Keratinocyte (primary cell): ENCODE data around the gene RIPOR2. TPM values are rescaled to one million over a fixed set of nuclear protein-coding genes. Genes with fewer than 3 reads are reported as not detected.

Source experiments
- DNase-seq: peaks from one replicate; pipeline ENCODE4 v3.0.0-alpha.2; 2011; ENCODE audit warnings: low read depth, missing footprints, low spot score
- FAIRE-seq: peaks from 2 replicates; lab custom pipeline; 2011; peaks lifted over from hg19 to GRCh38; lab: Jason Lieb, UNC
- H2AFZ ChIP-seq: 2 replicates; pipeline ENCODE4 v1.6.0; 2012; ENCODE audit warnings: low read length, control low read depth, inconsistent platforms; ENCODE audit not compliant: control insufficient read depth
- H3K27ac ChIP-seq: 2 replicates; pipeline ENCODE4 v1.5.1; 2011; ENCODE audit warnings: low read length; ENCODE audit not compliant: control insufficient read depth, insufficient read depth
- H3K27me3 ChIP-seq: 3 replicates; pipeline ENCODE4 v1.6.0; 2011; ENCODE audit warnings: low read length; ENCODE audit not compliant: control insufficient read depth, insufficient read depth; ENCODE audit errors: extremely low read depth
- H3K36me3 ChIP-seq, 2 experiments: 2 replicates in 1 of 2; 3 replicates in 1 of 2; pipeline ENCODE4 v1.5.1; 2011; ENCODE audit warnings: low read length in 2 of 2, mild to moderate bottlenecking in 1 of 2; ENCODE audit not compliant: control insufficient read depth in 2 of 2, insufficient read depth in 2 of 2; ENCODE audit errors: extremely low read depth in 1 of 2
- H3K4me1 ChIP-seq: 3 replicates; pipeline ENCODE4 v1.5.1; 2011; ENCODE audit warnings: low read length; ENCODE audit not compliant: control insufficient read depth, insufficient read depth; ENCODE audit errors: extremely low read depth
- H3K4me2 ChIP-seq: 3 replicates; pipeline ENCODE4 v1.6.0; 2011; ENCODE audit warnings: low read depth, low read length; ENCODE audit not compliant: control insufficient read depth, insufficient read depth; ENCODE audit errors: extremely low read depth
- H3K4me3 ChIP-seq, 3 experiments: fragments of 200-600 bp in 1 of 3; sonication (generic) in 1 of 3; 2 replicates in 2 of 3; 3 replicates in 1 of 3; pipeline ENCODE4 v1.5.1; 2011 to 2016; ENCODE audit warnings: low read length in 3 of 3, mild to moderate bottlenecking in 3 of 3, control low read depth in 2 of 3, inconsistent platforms in 1 of 3, low read depth in 1 of 3, mixed read lengths in 1 of 3, mixed run types in 1 of 3, moderate library complexity in 1 of 3; ENCODE audit not compliant: control insufficient read depth in 2 of 3, insufficient read depth in 2 of 3; ENCODE audit errors: extremely low read depth in 1 of 3
- H3K79me2 ChIP-seq: 2 replicates; pipeline ENCODE4 v1.6.0; 2012; ENCODE audit warnings: low read length; ENCODE audit not compliant: control insufficient read depth, insufficient read depth
- H3K9ac ChIP-seq: 3 replicates; pipeline ENCODE4 v1.6.0; 2011; ENCODE audit warnings: low read length; ENCODE audit not compliant: control insufficient read depth, insufficient read depth; ENCODE audit errors: extremely low read depth
- H3K9me1 ChIP-seq: 3 replicates; pipeline ENCODE4 v1.6.0; 2011; ENCODE audit warnings: low read length; ENCODE audit not compliant: control insufficient read depth, insufficient read depth; ENCODE audit errors: extremely low read depth
- H3K9me3 ChIP-seq: 2 replicates; pipeline ENCODE4 v1.5.1; 2012; ENCODE audit warnings: low read depth, low read length; ENCODE audit not compliant: control insufficient read depth
- H4K20me1 ChIP-seq: 3 replicates; pipeline ENCODE4 v1.6.0; 2011; ENCODE audit warnings: low read length; ENCODE audit not compliant: control insufficient read depth, insufficient read depth; ENCODE audit errors: extremely low read depth
- EZH2 ChIP-seq: IDR thresholded peaks from one replicate; pipeline ENCODE4 v1.6.1; 2012; ENCODE audit warnings: inconsistent platforms, mild to moderate bottlenecking, low read length, moderate library complexity
- dilution Hi-C: fragments of 300-500 bp; cut with MboI; formaldehyde crosslinking; loops from one replicate; pipeline ENCODE4 v1.7.0; 2020; ENCODE audit warnings: low sequenced_read_pairs; ENCODE audit not compliant: extremely low pct_ligation_motif_present
- polyA plus RNA-seq, 5 experiments: library from polyadenylated mRNA; depleted of rRNA in 3 of 5; stranded (reverse) in 3 of 5; stranded (forward) in 1 of 5; unstranded in 1 of 5; fragments of >200 nt; gene quantifications; 1 replicate in 1 of 5; 2 replicates in 3 of 5; 3 replicates in 1 of 5; pipeline versions ENCODE4 v1.2.1 to v1.2.3, GENCODE V29; 2011 to 2012; ENCODE audit warnings: missing spikeins in 2 of 5, low read depth in 1 of 5, low replicate concordance in 1 of 5
- TF ChIP-seq, protein P1 (sequence below), 3 experiments: IDR thresholded peaks in 1 of 3; conservative IDR thresholded peaks in 1 of 3; optimal IDR thresholded peaks in 1 of 3; 2 replicates in 2 of 3; 3 replicates in 1 of 3; pipeline versions ENCODE3 to v1.5.1; 2011; ENCODE audit warnings: low read length in 3 of 3, mild to moderate bottlenecking in 3 of 3, moderate library complexity in 2 of 3, control low read depth in 1 of 3, inconsistent platforms in 1 of 3; ENCODE audit not compliant: insufficient read depth in 2 of 3; ENCODE audit errors: extremely low read depth in 1 of 3

RIPOR2 gene
- polyA plus RNA-seq, 1 donor (not counting 4 experiments of a cell fraction or from before 2014, with no cell fraction given) = 0.07 TPM

DNA sequence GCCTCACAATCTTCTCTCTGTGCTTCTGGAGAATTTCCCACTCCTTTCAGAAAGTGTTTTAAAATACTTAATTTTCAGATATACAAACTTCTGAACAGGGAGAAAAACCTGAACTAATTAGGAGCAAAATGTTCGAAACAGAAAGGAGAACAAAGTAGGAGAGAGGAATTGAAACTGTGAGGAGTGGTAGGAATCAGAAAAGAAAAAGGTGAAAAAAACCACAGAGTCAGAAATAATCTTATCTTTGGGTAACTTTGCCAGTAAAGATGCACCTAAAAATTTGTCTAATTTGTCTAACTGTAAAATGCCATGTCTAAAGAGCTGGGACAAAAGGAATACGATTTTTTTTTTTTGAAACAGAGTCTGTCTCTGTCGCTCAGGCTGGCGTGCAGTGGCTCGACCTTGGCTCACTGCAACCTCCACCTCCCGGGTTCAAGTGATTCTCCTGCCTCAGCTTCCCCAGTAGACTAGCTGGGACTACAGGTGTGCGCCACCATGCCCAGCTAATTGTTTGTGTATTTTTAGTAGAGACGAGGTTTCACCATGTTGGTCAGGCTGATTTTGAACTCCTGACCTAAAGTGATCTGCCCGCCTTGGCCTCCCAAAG lies 4.7 kb upstream of the RIPOR2 start:
- Histone ChIP-seq H3K79me2 (no peaks in the 10 kb centered on the region), H3K9me1 (no peaks in the 10 kb centered on the region), H4K20me1 (no peaks in the 10 kb centered on the region), H3K4me3 (no peak overlapping the region), H3K4me2 (no peak overlapping the region), H3K27ac (no peak overlapping the region), H3K9ac (no peak overlapping the region), H3K4me1 (no peaks in the 10 kb centered on the region), H3K36me3 (no peaks in the 10 kb centered on the region), H3K27me3 (no peaks in the 10 kb centered on the region), H3K9me3 (no peaks in the 10 kb centered on the region), H2AFZ (no peak overlapping the region)
- no peak for FAIRE-seq
- dilution Hi-C loops = no loop called here
- TF ChIP-seq, protein P1, sequence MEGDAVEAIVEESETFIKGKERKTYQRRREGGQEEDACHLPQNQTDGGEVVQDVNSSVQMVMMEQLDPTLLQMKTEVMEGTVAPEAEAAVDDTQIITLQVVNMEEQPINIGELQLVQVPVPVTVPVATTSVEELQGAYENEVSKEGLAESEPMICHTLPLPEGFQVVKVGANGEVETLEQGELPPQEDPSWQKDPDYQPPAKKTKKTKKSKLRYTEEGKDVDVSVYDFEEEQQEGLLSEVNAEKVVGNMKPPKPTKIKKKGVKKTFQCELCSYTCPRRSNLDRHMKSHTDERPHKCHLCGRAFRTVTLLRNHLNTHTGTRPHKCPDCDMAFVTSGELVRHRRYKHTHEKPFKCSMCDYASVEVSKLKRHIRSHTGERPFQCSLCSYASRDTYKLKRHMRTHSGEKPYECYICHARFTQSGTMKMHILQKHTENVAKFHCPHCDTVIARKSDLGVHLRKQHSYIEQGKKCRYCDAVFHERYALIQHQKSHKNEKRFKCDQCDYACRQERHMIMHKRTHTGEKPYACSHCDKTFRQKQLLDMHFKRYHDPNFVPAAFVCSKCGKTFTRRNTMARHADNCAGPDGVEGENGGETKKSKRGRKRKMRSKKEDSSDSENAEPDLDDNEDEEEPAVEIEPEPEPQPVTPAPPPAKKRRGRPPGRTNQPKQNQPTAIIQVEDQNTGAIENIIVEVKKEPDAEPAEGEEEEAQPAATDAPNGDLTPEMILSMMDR (optimal IDR thresholded peaks at IDR 0.05 in 1 of 3, IDR thresholded peaks at IDR 0.05 in 1 of 3, conservative IDR thresholded peaks at IDR 0.05 in 1 of 3; ENCODE audit: extremely low read depth in 1 of 3, insufficient read depth in 2 of 3, low read length in 3 of 3) = no peak
- no peak for TF ChIP-seq EZH2
- no peak for DNase-seq

DNA sequence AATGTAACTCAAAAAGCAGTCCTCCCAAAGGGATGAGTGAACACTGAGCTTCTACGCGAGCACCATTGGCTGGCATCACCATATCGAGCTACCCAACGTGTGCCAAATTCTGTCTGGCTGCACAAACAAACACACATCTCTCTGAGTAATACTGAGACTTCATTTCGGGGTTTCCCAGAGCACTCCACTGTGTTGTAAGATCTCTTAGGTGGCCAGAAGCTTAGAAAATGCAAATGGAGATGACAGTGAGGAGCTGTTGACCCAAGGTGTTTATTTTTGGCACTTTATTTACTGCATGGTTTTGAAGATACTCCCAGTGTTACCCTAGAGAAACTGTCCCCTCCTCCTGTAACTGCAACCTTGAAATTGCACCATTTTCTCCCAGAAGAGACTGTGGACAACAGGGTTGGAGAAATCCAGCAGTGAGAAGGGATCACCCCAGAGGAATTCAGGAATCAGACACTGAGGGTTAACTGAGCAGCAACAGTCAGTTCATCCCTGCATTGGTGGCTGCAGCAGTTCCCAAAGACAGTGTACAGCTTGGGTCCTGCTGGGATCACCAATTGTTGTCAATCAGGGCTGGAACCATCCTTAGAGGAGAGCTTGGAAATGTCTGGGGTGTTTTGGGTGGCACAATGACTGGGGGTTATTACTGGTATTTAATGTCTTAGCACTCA lies 1.0 kb upstream of the RIPOR2 start:
- H3K4me2 ChIP-seq = no peak overlapping the region
- TF ChIP-seq EZH2 = no peak
- TF ChIP-seq, protein P1 (optimal IDR thresholded peaks at IDR 0.05 in 1 of 3, IDR thresholded peaks at IDR 0.05 in 1 of 3, conservative IDR thresholded peaks at IDR 0.05 in 1 of 3; ENCODE audit: extremely low read depth in 1 of 3, insufficient read depth in 2 of 3, low read length in 3 of 3) = no peak
- H3K36me3 ChIP-seq = no peaks in the 10 kb centered on the region
- no peak overlapping the region for H2AFZ ChIP-seq
- H4K20me1 ChIP-seq = no peaks in the 10 kb centered on the region
- no peak overlapping the region for H3K9ac ChIP-seq
- no peak overlapping the region for H3K27ac ChIP-seq
- no peaks in the 10 kb centered on the region for H3K79me2 ChIP-seq
- H3K4me3 ChIP-seq = no peak overlapping the region
- dilution Hi-C loops = no loop called here
- no peak for FAIRE-seq
- no peaks in the 10 kb centered on the region for H3K9me1 ChIP-seq
- no peaks in the 10 kb centered on the region for H3K27me3 ChIP-seq
- peaks cover 11% of the 10 kb centered on the region for H3K4me1 ChIP-seq
- H3K9me3 ChIP-seq = no peaks in the 10 kb centered on the region
- no peak for DNase-seq
